Epithelial cell of esophagus (primary cell): ENCODE measurements around the gene BCL6.

ENCODE experiments used
- DNase-seq: peaks from one replicate; pipeline ENCODE4 v3.0.0; 2010; ENCODE audit warnings: low read depth
- H3K4me3 ChIP-seq: 2 replicates; pipeline ENCODE4 v1.5.1; 2011; ENCODE audit warnings: mild to moderate bottlenecking, low read length, control low read depth
- CTCF ChIP-seq: IDR thresholded peaks from 2 replicates; pipeline ENCODE4 v1.5.1; 2011; ENCODE audit warnings: low read depth, mild to moderate bottlenecking, low read length, control low read depth, inconsistent platforms; ENCODE audit not compliant: insufficient read depth; ENCODE audit errors: missing control alignments

Gene BCL6

DNA sequence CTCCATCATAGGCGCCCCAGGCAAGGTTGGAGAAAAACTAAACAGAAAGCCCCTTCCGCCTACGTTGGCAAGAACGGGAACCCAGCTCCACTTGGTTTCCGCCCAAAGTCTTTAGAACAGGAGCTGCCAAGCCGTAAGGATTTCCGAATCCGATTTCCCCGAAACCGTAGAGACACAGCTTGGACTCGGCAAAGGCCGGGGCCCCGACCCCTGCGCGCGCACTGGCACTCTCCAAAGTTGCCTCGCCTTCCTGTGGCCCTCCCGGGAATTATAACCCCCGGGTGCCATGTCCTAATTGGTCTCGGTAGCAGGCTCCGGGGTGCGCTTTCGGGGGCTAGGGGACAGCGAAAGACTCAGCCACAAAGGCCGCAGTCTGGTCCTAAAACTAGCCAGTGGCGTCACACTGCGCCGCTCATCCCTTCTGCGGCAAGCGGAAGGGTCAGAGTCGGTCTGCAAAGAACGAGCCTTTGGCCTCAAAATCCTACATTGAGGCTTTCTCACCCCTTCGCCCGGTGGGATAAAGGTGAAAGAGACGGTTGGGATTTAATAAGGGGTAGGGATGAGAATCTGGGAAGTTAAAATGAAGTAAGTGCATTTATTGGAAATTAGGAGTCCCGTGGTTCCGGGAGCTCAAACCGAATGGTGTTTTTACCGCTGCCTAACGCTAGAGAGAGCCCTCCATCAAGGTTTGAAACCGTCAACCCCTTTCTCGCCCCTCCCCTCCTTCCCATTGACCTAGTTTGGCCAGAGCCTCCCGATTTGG is 6.8 kb downstream of the BCL6 start:
- peak; percentile 73 for TF ChIP-seq CTCF
- peak; percentile 88 for DNase-seq
- peak overlapping the region; percentile 69 for H3K4me3 ChIP-seq

GRCh38 chr3:187738071-187738330 is 7.3 kb downstream of the BCL6 start:
- no peak for TF ChIP-seq CTCF
- no peak for DNase-seq
- peak overlapping the region; percentile 69 for H3K4me3 ChIP-seq

- H3K4me3 ChIP-seq: peak overlapping the region; percentile 69
- DNase-seq: peak; percentile 84
- peak; percentile 11 for TF ChIP-seq CTCF
Measured at GRCh38 chr3:187737368-187738070, 7.7 kb downstream of the BCL6 start.

DNA sequence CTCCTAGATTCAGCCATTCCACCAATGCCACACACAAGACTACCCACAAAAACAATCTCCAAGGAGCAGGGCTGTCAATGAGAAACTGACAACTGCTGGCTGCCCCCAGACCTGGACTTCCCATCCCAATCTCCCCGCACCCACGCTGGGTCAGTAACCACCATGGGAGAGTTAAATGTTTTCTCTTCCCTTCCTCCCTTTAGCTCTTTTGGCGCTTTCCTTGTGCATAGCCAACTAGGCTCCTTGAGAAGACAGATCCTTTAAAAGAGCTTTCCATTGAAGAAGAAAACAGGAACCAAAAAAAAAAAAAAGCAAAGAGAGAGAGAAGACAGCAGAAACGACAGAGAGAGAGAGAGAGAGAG is 8.3 kb downstream of the BCL6 start:
- H3K4me3 ChIP-seq: peak overlapping the region; percentile 69
- DNase-seq: no peak
- no peak for TF ChIP-seq CTCF

DNA sequence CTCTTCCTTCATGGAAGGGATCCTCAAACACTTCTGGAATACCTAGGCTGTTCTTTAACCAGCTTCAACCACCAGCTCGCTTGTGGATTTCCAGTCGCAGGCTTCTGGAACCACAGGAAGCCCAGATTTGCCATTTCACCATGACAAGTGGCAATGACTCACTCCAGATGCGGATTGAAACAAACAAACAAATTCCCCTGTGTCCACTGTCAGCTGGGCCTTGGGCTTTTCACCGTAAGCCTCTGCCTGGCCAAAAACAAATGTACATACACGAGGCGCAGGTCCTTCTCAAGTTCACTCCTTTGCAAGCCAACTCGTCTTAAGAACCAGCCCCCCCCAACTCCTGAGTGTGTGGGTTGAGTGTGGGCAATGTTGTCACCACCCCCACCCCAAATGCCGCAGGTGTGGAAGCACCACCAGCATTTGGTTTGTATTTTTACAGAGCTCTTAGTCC is 8.8 kb downstream of the BCL6 start:
- peak; percentile 60 for DNase-seq
- no peak for TF ChIP-seq CTCF
- no peak overlapping the region for H3K4me3 ChIP-seq

- no peak overlapping the region for H3K4me3 ChIP-seq
- no peak for TF ChIP-seq CTCF
- DNase-seq: no peak
Measured at GRCh38 chr3:187735837-187736236, 9.4 kb downstream of the BCL6 start.

- no peak for DNase-seq
- TF ChIP-seq CTCF: no peak
- no peak overlapping the region for H3K4me3 ChIP-seq
Measured at GRCh38 chr3:187735383-187735782, 9.9 kb downstream of the BCL6 start.
